Fibroblast of the conjunctiva (primary cell): ENCODE data around the gene BCAS3.

Source experiments
- DNase-seq: peaks from one replicate; pipeline ENCODE4 v3.0.0-alpha.2; 2010; ENCODE audit warnings: low read depth

BCAS3 gene

DNA sequence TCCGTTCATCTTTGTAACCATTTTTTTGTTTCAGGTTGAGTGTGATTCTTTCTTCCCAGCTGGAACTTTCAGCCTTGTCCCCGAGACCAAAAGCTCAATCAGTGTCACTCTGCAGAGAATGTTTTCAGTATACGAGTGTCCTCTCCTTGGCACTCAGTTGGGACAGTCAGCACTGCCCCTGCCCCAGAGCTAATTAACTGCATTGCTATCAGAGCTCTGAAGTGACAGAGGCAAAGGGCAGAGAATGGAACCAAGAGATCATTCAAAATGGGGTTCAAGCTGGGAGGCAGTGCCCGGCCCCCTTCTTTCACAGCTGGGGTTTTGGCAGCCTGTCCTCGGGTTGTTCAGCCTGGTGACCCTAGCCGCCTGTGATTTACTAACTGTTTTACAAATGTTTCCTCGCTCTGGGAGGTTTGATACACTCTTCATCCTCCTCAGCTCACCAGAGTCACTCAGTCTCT is 526.0 kb downstream of the BCAS3 start:
- DNase-seq: no peak

DNA sequence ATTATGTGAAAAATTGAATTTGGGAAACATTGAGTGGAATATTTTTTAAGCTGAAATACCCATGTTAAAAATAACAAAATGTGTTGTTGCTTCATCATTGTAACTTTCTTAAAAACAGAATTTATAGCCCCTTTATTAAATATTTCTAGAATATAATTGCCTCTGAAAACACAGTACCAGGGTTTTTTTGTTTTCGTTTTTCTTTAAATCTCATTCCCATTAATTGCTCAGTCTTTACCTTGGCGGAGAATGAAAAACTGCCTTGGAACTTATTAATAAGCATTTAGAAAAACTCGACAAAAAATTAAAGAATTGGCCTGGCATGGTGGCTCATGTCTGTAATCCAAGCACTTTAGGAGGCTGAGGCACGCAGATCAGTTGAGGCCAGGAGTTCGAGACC is 526.8 kb downstream of the BCAS3 start:
- DNase-seq: no peak

- DNase-seq: no peak
These were observed 527.8 kb downstream of the BCAS3 start for GRCh38 chr17:61205401-61205800.

DNA sequence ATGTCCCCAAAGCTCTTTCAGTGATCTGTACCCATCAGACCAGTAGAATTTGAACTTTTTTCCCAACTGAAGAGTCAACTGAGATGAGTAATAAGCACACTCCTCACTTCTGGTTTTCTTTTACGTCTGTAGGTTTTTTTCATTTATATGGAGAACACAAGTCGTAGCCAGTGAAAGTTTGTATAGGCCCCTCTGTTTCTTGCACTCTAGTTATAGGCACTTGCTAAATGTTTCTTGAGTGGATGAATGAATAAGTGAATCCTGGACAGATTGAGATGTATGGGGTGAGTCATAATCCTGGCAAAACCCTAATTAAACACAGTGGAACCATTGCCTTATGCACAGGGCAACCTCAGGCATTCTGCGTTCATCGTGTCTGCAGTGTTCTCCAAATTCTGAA is 528.3 kb downstream of the BCAS3 start:
- no peak for DNase-seq

- DNase-seq: no peak
These were observed 529.3 kb downstream of the BCAS3 start for GRCh38 chr17:61206922-61207321.

GRCh38 chr17:61208301-61209105 is 530.9 kb downstream of the BCAS3 start:
- DNase-seq: no peak

DNA sequence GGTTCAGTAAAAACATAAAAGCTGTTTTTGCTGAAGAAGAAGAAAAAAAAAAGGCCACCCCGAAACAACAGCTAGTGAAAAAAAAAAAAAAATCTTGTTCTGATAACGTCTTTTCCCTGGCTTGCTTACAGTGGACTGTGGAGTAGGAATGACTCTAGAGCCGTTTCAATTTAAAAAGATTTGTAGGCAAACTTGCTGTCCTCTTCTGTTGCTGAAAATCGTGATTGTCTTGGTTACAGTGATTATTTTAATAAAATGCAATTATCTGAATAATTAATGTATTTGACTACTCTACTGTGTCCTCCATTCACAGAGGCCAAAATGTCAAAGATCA is 531.4 kb downstream of the BCAS3 start:
- no peak for DNase-seq

GRCh38 chr17:61209525-61209924 is 531.9 kb downstream of the BCAS3 start:
- DNase-seq: no peak

GRCh38 chr17:61211236-61211635 is 533.6 kb downstream of the BCAS3 start:
- DNase-seq: no peak

GRCh38 chr17:61212655-61213054 is 535.0 kb downstream of the BCAS3 start:
- no peak for DNase-seq

- no peak for DNase-seq
These were observed 537.1 kb downstream of the BCAS3 start for GRCh38 chr17:61214753-61215152.

DNA sequence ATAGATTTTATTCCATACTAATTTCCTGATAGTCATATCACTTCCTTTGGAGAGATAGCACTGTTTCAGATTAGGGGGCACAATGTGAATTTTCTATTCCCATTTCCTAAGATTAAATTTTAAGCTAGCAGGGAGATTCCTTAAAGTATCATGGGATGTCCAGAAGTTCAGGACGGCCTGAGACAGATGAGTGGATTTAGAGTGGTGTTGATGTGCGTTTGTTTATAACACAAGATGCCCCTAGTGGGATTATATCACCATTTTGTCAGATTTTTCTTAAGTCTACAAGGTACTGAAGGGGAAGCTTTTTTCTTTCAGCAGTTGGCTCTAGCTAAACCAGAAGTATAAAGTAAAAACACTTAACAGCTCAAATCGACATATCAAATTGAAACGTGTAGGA is 538.4 kb downstream of the BCAS3 start:
- DNase-seq: no peak

DNA sequence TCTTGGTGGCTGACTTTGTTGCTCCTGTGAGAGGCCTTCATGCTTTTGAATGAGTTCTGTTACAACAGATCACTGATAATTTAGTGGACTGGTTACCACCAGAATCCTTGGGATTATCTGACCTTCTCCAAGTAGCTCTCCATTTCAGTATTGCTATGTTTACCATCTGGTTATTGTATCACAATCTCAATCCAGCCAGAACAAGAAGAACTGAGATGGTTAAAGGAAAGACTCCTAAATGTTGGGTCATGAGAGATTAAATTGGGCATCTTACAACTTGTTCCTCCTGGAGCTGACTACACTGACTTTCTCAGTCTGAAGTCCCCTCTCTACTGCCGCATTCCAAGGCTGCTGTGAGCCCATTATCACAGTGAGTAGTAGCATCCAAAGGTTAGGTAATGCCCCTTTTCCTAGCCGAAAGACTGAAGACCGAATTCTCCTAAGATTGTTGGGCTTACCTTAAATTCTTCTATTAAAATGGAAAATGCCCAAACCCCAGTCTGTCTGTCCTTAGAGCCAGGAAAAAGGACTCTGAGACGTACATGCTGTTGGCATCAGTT is 540.3 kb downstream of the BCAS3 start:
- no peak for DNase-seq

- DNase-seq: no peak
These were observed 540.8 kb downstream of the BCAS3 start for GRCh38 chr17:61218438-61218837.

GRCh38 chr17:61219460-61219859 is 541.8 kb downstream of the BCAS3 start:
- DNase-seq: no peak

DNA sequence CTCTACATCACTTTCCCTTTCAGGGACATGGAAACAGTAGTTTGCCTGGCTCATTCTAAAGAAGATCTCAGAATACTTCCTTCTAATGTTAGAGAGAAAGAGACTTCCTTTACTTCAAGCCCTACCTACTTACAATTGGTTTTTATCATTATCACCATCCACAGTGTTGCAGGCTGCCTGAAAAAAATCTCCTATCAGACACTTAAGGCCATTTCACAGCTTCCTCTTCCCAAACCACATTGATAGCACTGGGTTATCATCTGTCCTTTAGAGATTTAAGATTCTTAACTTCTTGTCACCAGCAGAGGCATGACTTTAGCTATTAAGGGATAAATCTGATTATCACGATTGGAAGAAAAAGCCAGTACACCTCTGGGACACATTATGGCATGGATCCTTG is 543.5 kb downstream of the BCAS3 start:
- DNase-seq: no peak

- no peak for DNase-seq
These were observed 544.2 kb downstream of the BCAS3 start for GRCh38 chr17:61221597-61222471.

GRCh38 chr17:61223725-61224124 is 546.1 kb downstream of the BCAS3 start:
- DNase-seq: no peak

- no peak for DNase-seq
These were observed 547.7 kb downstream of the BCAS3 start for GRCh38 chr17:61225178-61225882.

- no peak for DNase-seq
These were observed 550.2 kb downstream of the BCAS3 start for GRCh38 chr17:61227866-61228265.

DNA sequence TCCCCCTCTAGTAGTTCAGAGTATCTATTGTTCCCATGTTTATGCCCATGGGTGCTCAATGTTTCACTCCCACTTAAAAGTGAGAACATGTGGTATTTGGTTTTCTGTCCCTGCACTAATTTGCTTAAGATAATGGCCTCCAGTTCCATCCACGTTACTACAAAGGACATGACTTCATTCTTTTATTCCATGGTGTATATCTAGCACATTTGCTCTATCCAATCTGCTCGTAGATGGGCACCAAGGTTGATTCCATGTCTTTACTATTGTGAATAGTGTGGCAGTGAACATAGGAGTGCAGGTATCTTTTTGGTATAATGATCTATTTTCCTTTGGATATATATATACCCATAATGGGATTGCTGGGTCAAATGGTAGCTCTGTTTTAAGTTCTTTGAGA is 552.8 kb downstream of the BCAS3 start:
- DNase-seq: no peak
